ENCODE results near the gene RHPN2.

RHPN2 gene

GRCh38 chr19:33064792-33065550 lies at the start of gene RHPN2:
RHPN2 (minus strand) TSS chr19:33064888; CDS start chr19:33064852, 36 bp downstream.
- peak; percentile 61 for DNase-seq

- DNase-seq, result no peak
Measured at GRCh38 chr19:33114312-33114711, 49.6 kb upstream of the RHPN2 start.

- no peak for DNase-seq
Measured at GRCh38 chr19:33111587-33111986, 46.9 kb upstream of the RHPN2 start.

- no peak for DNase-seq
Measured at GRCh38 chr19:33110137-33110910, 45.6 kb upstream of the RHPN2 start.

GRCh38 chr19:33108161-33108560 lies 43.5 kb upstream of the RHPN2 start:
- no peak for DNase-seq

GRCh38 chr19:33102893-33103292 lies 38.2 kb upstream of the RHPN2 start:
- DNase-seq, result no peak

GRCh38 chr19:33100894-33101644 lies 36.4 kb upstream of the RHPN2 start:
- no peak for DNase-seq

- no peak for DNase-seq
Measured at GRCh38 chr19:33098055-33098534, 33.4 kb upstream of the RHPN2 start.

GRCh38 chr19:33096005-33096404 lies 31.3 kb upstream of the RHPN2 start:
- DNase-seq, result no peak

GRCh38 chr19:33094436-33095067 lies 29.9 kb upstream of the RHPN2 start:
- no peak for DNase-seq

GRCh38 chr19:33093420-33094210 lies 28.9 kb upstream of the RHPN2 start:
- DNase-seq, result no peak

- DNase-seq, result no peak
Measured at GRCh38 chr19:33090179-33090578, 25.5 kb upstream of the RHPN2 start.

GRCh38 chr19:33089010-33089409 lies 24.3 kb upstream of the RHPN2 start:
- no peak for DNase-seq

- DNase-seq, result no peak
Measured at GRCh38 chr19:33086955-33087354, 22.3 kb upstream of the RHPN2 start.

- DNase-seq, result no peak
Measured at GRCh38 chr19:33085570-33086128, 21.0 kb upstream of the RHPN2 start.

GRCh38 chr19:33080761-33081681 lies 16.3 kb upstream of the RHPN2 start, which contains the start of gene GPATCH1:
GPATCH1 (plus strand) TSS chr19:33081181; CDS start chr19:33081194, 13 bp downstream.
- peak; percentile 83 for DNase-seq

GRCh38 chr19:33075519-33075918 lies 10.8 kb upstream of the RHPN2 start:
- no peak for DNase-seq

GRCh38 chr19:33071887-33072286 lies 7.2 kb upstream of the RHPN2 start:
- DNase-seq, result no peak

- no peak for DNase-seq
Measured at GRCh38 chr19:33067121-33067520, 2.4 kb upstream of the RHPN2 start.

- DNase-seq, result no peak
Measured at GRCh38 chr19:33066543-33066942, 1.9 kb upstream of the RHPN2 start.

- DNase-seq, result peak; percentile 11
Measured at GRCh38 chr19:33064458-33064791, 263 bp downstream of the RHPN2 start.

Data from stimulated activated CD4-positive, alpha-beta T cell treated with anti-CD3 and anti-CD28 coated beads, Interleukin-12 subunit alpha, Interleukin-12 subunit beta, amount 100 ng/mL, for 4 hours (primary cell).